H54 (cell line): Measurements from ENCODE around the gene RAD50.
"Not testable (repeated sequence)": the region's sequence is repeated elsewhere in the genome, so short reads cannot be mapped to it uniquely, and the experiment has no call there.

Source experiments
- DNase-seq: peaks from one replicate; pipeline ENCODE4 v3.0.0; 2011; ENCODE audit warnings: low spot score, mixed read lengths; ENCODE audit not compliant: insufficient read length
- FAIRE-seq: peaks from 3 replicates; lab custom pipeline; 2011; peaks lifted over from hg19 to GRCh38; lab: Jason Lieb, UNC
- POLR2A ChIP-seq: IDR thresholded peaks from 2 replicates; pipeline ENCODE4 v1.6.1; 2011; ENCODE audit warnings: low read depth, mild to moderate bottlenecking, low read length

Gene RAD50

DNA sequence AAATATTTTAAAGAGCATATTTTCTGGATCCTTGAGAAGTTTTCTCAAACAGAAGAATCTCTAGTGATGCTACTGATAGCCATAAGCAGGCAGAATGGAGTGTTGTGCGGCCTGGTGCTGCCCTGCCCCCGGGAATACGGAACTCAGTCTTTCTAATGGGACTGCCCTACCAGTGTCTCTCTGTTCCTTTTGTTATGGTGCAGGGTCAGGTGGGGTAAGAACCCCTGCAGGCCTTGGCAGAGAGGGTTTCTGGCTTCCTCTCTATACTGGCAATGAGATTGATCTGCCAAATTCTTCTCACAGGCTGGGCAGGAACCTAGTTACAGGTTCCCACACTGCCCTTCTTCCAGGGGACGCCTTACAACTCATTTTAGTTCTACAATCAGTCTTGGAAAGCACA is 16.0 kb upstream of the RAD50 start:
- TF ChIP-seq POLR2A: no peak
- no peak for FAIRE-seq
- no peak for DNase-seq

DNA sequence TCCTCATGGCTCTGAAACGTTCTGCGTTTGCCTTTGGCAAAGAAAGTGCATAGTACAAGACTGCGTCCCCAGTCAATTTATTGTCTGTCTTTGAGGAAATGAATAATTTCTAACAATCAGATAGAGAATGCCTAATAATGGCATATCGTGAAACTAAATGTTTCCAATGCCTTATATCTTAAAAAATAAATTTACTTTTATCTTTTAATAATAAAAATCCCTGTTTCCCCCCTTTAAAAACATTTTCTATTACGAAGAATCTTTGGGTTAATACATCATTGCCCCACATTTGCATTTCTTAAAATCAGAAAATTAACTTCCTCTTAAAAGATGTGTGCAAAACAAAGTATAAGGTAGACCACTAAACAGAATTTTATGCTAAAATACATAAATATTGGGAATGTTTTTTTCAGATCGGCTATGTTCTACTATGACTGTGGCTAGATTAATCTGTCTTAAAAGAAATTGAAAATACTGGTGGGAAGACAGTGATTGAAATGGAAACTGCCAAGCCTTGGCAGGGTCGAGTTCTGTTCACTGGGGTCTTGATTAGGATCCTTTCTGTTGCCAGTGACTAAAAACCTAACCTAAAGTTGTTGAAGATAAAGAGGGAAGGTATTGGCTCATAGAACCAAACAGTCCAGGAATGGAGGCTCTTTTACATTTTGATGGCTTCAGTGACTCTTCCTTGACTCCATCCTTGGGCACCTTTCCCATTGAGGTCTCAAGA is 13.1 kb upstream of the RAD50 start, which contains the start of gene IL5:
Gene IL5, minus strand, starts transcription at position 51 of the 730 bp plus-strand sequence. Its CDS starts 44 bp downstream, at position 7.
- FAIRE-seq: no peak
- no peak for TF ChIP-seq POLR2A
- DNase-seq: no peak

DNA sequence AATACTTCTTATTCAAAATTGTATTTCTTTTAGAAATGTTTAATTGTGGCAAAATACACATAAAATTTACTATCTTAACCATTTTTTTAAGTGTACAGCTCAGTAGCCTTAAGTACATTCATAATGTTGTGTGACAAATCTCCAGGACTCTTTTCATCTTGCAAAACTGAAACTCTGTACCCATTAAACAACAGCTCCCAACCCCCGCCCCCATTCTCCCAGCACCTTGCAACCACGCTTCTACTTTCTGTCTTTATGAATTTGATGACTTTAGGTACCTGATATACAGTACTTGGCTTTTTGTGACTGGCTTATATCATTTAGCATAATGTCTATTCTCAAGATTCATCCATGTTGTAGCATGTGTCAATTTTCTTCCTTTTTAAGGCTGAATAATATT is 10.7 kb upstream of the RAD50 start:
- TF ChIP-seq POLR2A: no peak
- no peak for FAIRE-seq
- no peak for DNase-seq

DNA sequence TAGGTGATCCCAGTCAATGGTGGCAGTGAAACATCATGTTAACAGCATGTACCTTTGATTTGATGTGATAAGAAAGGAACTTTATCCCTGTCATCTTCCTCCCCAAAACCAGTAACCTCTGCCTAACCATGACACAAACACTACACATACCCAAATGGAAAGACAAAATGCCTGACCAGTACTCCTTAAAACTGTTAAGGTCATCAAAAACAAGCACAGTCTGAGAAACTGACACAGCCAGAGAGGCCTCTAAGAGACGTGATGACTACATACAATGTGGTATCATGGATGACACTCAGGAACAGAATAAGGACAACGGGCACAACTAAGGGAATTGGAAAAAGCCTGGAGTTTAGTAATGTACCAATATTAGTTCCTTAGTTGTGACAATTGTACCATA is 9.5 kb upstream of the RAD50 start:
- no peak for TF ChIP-seq POLR2A
- DNase-seq (no peak), FAIRE-seq (no peak)

DNA sequence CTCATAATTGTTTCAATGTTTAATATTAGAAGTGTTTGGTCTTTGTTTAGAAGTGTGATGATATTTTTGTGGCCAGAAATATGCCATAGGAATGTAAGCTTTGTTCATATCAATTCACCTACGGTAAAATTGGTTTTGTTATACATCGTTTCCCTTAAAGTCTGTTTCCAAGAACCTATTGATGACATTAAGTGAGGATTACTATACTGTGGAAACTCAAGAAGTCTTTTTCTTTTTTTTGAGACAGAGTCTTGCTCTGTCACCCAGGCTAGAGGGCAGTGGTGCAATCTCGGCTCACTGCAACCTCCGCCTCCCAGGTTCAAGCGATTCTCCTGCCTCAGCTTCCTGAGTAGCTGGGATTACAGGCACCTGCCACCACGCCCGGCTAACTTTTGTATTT is 7.9 kb upstream of the RAD50 start:
- DNase-seq, FAIRE-seq: not testable (repeated sequence)

DNA sequence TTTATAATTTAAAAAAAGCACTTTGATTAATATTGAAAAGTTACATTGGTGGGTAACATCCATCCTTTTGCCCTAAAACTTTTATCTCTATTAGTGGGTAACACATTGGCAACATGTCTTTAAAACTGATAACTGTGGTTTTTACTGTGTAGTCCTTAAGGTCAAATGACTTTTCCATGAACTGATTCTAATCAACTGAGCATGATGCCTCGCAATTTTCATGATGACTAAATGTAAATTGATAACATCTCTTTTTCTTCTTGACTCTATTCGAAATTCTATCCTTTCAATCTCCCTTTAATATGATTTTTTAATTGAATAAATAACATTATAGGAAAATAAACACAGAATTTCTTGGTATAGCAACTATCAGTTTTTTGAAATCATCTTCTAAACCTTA is 7.2 kb upstream of the RAD50 start:
- no peak for TF ChIP-seq POLR2A
- FAIRE-seq: no peak
- no peak for DNase-seq

DNA sequence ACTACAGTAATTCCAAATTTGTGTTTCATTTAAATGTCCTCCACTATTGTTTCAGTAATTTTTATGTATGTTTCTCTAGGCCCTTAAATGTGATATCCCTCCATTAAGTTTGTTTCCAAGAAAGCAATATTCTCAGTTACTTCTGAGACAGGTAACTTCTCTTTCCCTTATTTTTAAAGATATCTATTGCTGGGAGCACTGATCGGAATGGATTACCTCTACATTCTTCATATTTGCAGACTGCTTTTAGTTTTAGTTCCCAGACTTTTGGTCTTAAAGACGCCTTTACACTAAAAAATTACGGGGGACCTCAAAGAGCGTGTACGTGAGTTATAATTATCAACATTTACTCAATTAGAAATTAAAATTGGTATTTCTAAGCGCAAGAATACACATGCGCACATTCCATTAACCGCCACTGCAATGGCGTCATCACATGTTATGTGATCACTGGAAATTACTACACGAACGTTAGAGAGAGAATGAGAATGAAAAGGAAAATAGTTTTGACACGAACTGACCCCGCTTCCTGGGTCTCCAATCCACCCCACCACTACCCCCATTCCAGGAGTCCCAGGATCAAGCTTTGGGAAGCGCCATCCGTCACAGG is 519 bp upstream of the RAD50 start:
- TF ChIP-seq POLR2A: no peak
- DNase-seq (no peak), FAIRE-seq (no peak)

DNA sequence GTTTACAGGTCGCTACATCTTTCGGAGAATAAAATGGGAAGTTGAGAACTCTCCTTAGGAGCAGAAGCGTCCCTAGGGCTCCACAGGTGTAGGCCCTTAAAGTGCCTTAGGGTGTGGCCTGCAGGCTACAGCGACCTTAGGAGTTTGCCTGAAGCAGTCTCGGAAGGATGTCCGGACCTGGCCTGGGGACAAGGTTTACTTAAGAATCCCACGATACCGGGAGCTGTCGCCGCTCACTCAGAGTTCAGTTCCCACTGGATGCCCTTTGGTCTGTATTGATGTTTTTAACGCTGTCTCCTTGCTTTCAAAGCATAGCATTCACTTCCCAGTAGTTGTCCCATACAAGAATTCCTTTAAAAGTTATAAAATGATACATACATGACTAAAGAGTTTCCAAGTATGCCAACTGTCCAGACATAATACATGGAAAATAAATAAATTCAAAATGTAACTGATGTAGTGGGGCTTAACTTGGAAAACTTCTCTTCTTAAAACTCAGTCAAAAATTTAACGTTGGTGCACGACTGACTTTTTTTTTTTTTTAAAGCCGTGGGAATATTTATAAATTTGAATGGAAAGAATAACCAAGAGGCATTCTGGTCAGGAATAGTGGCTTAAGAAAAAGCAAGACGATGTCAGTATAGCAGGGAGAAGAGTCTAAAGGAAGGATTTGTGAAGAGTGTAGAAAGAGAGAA is 848 bp downstream of the RAD50 start:
- FAIRE-seq (no peak), DNase-seq (peak; percentile 12)
- TF ChIP-seq POLR2A: no peak

DNA sequence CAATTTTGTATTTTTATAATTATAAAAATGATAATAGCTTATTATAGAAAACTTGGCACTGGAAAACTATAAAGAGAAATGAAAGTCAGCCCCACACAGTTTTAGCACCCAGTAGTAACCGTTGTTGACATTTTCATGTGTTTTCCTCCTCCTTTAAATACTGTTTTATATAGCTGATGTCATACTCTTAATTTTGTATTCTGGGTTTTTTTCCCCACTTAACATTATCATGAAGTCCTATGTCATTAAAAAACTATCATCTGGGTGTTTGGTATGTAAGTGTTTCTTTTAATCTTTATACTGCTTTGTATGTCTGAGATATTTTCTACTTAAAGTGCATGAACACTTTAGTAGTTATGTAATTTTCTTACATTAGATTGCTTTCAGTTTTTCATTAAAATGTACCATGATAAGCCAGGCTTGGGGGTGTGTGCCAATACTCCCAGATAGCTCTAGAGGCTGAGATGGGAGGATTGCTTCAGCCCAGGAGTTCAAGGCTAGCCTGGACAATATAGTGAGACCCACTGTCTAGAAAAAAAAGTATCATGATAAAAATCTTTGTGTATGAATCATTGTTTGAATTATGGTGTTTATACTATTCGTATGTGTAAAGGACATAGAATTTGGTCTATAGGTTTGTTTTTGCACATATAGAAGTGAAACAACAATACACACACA is 2.7 kb downstream of the RAD50 start:
- no peak for TF ChIP-seq POLR2A
- DNase-seq (no peak), FAIRE-seq (no peak)

DNA sequence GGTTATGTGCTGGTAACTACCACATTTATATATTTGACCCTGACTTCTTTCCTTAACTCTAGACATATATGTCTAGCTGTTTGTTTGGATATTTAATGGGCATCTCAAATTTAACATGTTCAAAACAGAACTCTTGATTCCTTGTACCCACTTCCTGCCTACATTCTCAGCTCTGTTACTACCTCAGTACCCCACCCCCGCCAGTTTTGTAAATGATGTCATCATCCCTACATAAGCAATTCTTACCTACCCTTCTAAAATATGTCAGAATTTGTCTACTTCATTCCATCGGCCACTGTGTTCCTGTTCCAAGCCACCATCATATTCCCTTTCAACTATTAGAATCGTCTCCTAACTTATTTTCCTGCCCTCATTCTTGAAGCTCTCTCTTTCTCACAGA is 4.8 kb downstream of the RAD50 start:
- no peak for DNase-seq
- FAIRE-seq: no peak
- TF ChIP-seq POLR2A: no peak

DNA sequence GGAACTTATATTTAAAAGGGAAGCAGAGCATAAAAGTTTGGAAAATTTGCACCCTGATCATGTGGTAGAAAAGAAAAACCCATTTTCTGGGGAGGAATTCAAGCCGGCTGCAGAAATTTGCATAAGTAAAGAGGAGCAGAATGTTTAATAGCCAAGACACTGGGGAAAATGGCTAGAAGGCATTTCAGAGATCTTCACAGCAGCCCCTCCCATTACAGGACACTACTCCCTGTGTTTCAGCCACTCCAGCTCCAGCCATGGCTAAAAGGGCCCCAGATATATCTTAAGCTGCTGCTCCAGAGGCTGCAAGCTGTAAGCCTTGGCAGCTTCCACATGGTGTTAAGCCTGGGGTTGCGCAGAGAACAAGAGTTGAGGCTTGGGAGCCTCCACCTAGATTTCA is 7.8 kb downstream of the RAD50 start:
- DNase-seq, FAIRE-seq: not testable (repeated sequence)

DNA sequence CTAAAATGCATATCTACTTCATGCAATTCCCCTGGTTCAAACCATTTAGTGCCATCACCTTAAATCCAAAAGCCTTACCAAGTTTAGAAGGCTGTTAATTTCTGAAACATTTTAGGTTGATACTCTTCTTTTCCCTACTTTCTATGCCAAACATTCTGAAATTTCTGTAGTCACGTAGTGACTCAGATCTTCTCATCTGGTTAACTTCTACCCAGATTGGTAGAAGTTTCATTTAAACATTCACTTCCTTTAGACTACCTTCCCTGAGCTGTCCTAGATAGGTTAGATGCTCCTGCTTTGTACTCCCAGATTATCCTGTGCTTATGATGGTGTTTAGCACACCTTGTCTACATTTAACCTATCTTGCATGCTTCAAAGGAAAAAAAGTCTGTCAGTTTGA is 9.9 kb downstream of the RAD50 start:
- TF ChIP-seq POLR2A: no peak
- DNase-seq (no peak), FAIRE-seq (no peak)

DNA sequence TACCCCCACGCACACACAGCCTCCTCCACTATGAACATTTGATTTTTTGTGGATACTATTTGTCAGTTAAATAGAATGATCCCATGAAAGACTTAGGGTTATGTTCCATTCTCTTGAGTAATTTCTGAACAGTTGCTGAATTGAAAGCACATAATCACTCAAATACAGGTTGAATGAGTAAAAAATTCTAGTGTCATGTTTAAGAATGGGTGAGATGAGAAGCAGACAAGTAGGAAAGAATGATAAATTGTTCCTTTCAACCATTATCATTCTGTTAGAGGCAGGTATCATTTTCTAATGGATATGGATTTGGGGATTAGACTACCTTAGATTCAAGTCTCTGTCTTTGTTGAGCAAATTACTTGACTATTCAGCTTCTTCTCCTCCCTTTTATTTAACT is 19.3 kb downstream of the RAD50 start:
- no peak for FAIRE-seq
- TF ChIP-seq POLR2A: no peak
- no peak for DNase-seq

DNA sequence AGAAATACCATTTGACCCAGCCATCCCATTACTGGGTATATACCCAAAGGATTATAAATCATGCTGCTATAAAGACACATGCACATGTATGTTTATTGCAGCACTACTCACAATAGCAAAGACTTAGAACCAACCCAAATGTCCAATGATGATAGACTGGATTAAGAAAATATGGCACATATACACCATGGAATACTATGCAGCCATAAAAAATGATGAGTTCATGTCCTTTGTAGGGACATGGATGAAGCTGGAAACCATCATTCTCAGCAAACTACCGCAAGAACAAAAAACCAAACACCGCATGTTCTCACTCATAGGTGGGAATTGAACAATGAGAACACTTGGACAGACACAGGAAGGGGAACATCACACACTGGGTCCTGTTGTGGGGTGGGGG is 27.8 kb downstream of the RAD50 start:
- not testable (repeated sequence) for FAIRE-seq, DNase-seq
